HEK293 (cell line): Measurements from ENCODE around the gene PCBP3.

Experiments used
- CTCF ChIA-PET: fragments of 350-600 bp; formaldehyde crosslinking; extraction: SDS; loops from one replicate; lab custom pipeline; 2021; ENCODE audit warnings: antibody characterized with exemption; lab: Yijun Ruan, JAX
- POLR2A ChIA-PET: fragments of 300-600 bp; formaldehyde crosslinking; extraction: SDS; loops from one replicate; lab custom pipeline; 2020; ENCODE audit warnings: antibody characterized with exemption, inconsistent platforms; lab: Yijun Ruan, JAX
- H3K27ac ChIP-seq: fragments of 200-500 bp; sonication (Bioruptor generic); 2 replicates; pipeline ENCODE4 v1.5.1; 2014; ENCODE audit warnings: low read depth, low read length, control low read depth, inconsistent platforms; ENCODE audit errors: extremely low read depth
- H3K36me3 ChIP-seq, 2 experiments: fragments of 200-500 bp in 1 of 2; sonication (Bioruptor generic) in 1 of 2; 1 replicate in 1 of 2; 2 replicates in 1 of 2; pipeline ENCODE4 v1.5.1; 2014 to 2017; ENCODE audit warnings: inconsistent platforms in 2 of 2, low read length in 2 of 2; ENCODE audit not compliant: control insufficient read depth in 2 of 2, insufficient read depth in 1 of 2
- H3K4me1 ChIP-seq: fragments of 200-500 bp; sonication (Bioruptor generic); 2 replicates; pipeline ENCODE4 v1.5.1; 2014; ENCODE audit warnings: mild to moderate bottlenecking, low read length, inconsistent platforms; ENCODE audit not compliant: control insufficient read depth, insufficient read depth
- H3K4me3 ChIP-seq: 2 replicates; pipeline ENCODE4 v1.5.1; 2011; ENCODE audit warnings: low read depth, mild to moderate bottlenecking, control low read depth, low read length, moderate library complexity
- H3K9me3 ChIP-seq: fragments of 200-500 bp; sonication (Bioruptor generic); 2 replicates; pipeline ENCODE4 v1.5.1; 2014; ENCODE audit warnings: low read depth, low read length, inconsistent platforms; ENCODE audit not compliant: control insufficient read depth, insufficient read depth
- HOXC10 ChIP-seq: sonication (generic); formaldehyde crosslinking; IDR thresholded peaks from 2 replicates; pipeline ENCODE4 v1.8.1; 2023; ENCODE audit warnings: mild to moderate bottlenecking, missing genetic modification reagents
- PRDM1 ChIP-seq: fragments of 450-650 bp; formaldehyde crosslinking; IDR thresholded peaks from 2 replicates; pipeline ENCODE4; 2016; ENCODE audit warnings: missing biosample characterization, missing genetic modification characterization
- SP7 ChIP-seq: fragments of 450-650 bp; formaldehyde crosslinking; IDR thresholded peaks from 2 replicates; pipeline ENCODE4 v1.5.1; 2016; ENCODE audit warnings: missing biosample characterization, missing genetic modification characterization
- YY2 ChIP-seq: fragments of 450-650 bp; formaldehyde crosslinking; IDR thresholded peaks from 2 replicates; pipeline ENCODE4 v1.5.1; 2016; ENCODE audit warnings: missing biosample characterization, missing genetic modification characterization
- ZBTB48 ChIP-seq: fragments of 450-650 bp; formaldehyde crosslinking; IDR thresholded peaks from 2 replicates; pipeline ENCODE4 v1.5.1; 2016; ENCODE audit warnings: missing biosample characterization, missing genetic modification characterization
- ZBTB7A ChIP-seq: fragments of 450-650 bp; formaldehyde crosslinking; IDR thresholded peaks from 2 replicates; pipeline ENCODE4 v1.5.1; 2016; ENCODE audit warnings: low read depth, missing biosample characterization, missing genetic modification characterization
- ZBTB8A ChIP-seq: fragments of 450-650 bp; formaldehyde crosslinking; IDR thresholded peaks from 2 replicates; pipeline ENCODE4 v1.5.1; 2016; ENCODE audit warnings: missing biosample characterization, missing genetic modification characterization
- ZEB2 ChIP-seq: fragments of 450-650 bp; formaldehyde crosslinking; IDR thresholded peaks from 2 replicates; pipeline ENCODE4 v1.5.1; 2016; ENCODE audit warnings: missing biosample characterization, missing genetic modification characterization
- ZNF10 ChIP-seq: fragments of 450-650 bp; formaldehyde crosslinking; IDR thresholded peaks from 2 replicates; pipeline ENCODE4 v1.5.1; 2017; ENCODE audit warnings: missing biosample characterization, missing genetic modification characterization
- ZNF24 ChIP-seq: fragments of 450-650 bp; formaldehyde crosslinking; IDR thresholded peaks from 2 replicates; pipeline ENCODE4 v1.5.1; 2016; ENCODE audit warnings: missing biosample characterization, missing genetic modification characterization
- ZNF248 ChIP-seq: fragments of 450-650 bp; formaldehyde crosslinking; IDR thresholded peaks from 2 replicates; pipeline ENCODE4 v1.5.1; 2017; ENCODE audit warnings: missing biosample characterization, missing genetic modification characterization
- ZNF394 ChIP-seq: fragments of 450-650 bp; formaldehyde crosslinking; IDR thresholded peaks from 2 replicates; pipeline ENCODE4 v1.5.1; 2016; ENCODE audit warnings: missing biosample characterization, missing genetic modification characterization, mild to moderate bottlenecking, moderate library complexity, borderline replicate concordance
- ZNF426 ChIP-seq: fragments of 450-650 bp; formaldehyde crosslinking; IDR thresholded peaks from 2 replicates; pipeline ENCODE4 v1.5.1; 2017; ENCODE audit warnings: missing biosample characterization, missing genetic modification characterization, mild to moderate bottlenecking, inconsistent platforms, moderate library complexity
- ZNF473 ChIP-seq: fragments of 450-650 bp; formaldehyde crosslinking; IDR thresholded peaks from 2 replicates; pipeline ENCODE4 v1.5.1; 2017; ENCODE audit warnings: missing biosample characterization, missing genetic modification characterization
- ZNF529 ChIP-seq: fragments of 450-650 bp; formaldehyde crosslinking; IDR thresholded peaks from 2 replicates; pipeline ENCODE4 v1.5.1; 2017; ENCODE audit warnings: missing genetic modification characterization, missing biosample characterization; ENCODE audit not compliant: insufficient replicate concordance
- ZNF548 ChIP-seq: fragments of 450-650 bp; formaldehyde crosslinking; IDR thresholded peaks from 2 replicates; pipeline ENCODE4 v1.5.1; 2016; ENCODE audit warnings: missing biosample characterization, missing genetic modification characterization
- ZNF660 ChIP-seq: fragments of 450-650 bp; IDR thresholded peaks from 2 replicates; pipeline ENCODE4 v1.5.1; 2018; ENCODE audit warnings: missing biosample characterization, mild to moderate bottlenecking, missing genetic modification characterization
- ZNF747 ChIP-seq: fragments of 450-650 bp; formaldehyde crosslinking; IDR thresholded peaks from 2 replicates; pipeline ENCODE4 v1.5.1; 2016; ENCODE audit warnings: missing biosample characterization, missing genetic modification characterization
- ZNF777 ChIP-seq: fragments of 450-650 bp; formaldehyde crosslinking; IDR thresholded peaks from 2 replicates; pipeline ENCODE4 v1.5.1; 2017; ENCODE audit warnings: missing biosample characterization, missing genetic modification characterization, borderline replicate concordance
- TF ChIP-seq, protein P1 (sequence below): fragments of 450-650 bp; formaldehyde crosslinking; IDR thresholded peaks from 2 replicates; pipeline ENCODE4 v1.5.1; 2016; ENCODE audit warnings: missing biosample characterization, missing genetic modification characterization
- TF ChIP-seq, protein P2 (sequence below): fragments of 450-650 bp; formaldehyde crosslinking; IDR thresholded peaks from 2 replicates; pipeline ENCODE4 v1.5.1; 2016; ENCODE audit warnings: missing biosample characterization, missing genetic modification characterization, borderline replicate concordance
- TF ChIP-seq, protein P3 (sequence below): fragments of 450-650 bp; IDR thresholded peaks from 2 replicates; pipeline ENCODE4 v1.5.1; 2018; ENCODE audit warnings: missing biosample characterization, missing genetic modification characterization
- TF ChIP-seq, protein P4 (sequence below): fragments of 450-650 bp; formaldehyde crosslinking; conservative IDR thresholded peaks from 2 replicates; pipeline ENCODE4 v1.5.1; 2016; ENCODE audit warnings: low read depth, missing biosample characterization, missing genetic modification characterization

Gene PCBP3

DNA sequence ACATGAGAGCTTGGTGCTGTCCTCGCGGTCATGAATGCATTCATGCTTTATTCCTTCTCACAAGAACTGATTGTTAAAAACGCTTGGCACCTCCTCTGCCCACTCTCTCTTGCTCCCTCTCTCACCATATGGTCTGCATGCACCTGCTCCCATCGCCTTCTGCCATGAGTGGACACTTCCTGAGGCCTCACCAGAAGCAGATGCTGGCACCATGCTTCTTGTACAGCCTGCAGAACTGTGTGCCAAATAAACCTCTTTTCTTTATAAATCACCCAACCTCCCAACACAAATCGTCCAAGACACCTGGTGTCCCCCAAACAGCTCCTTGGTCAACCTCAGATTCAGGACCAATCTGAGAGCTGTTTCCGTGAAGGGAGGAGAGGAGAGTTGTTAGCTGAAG is 43.3 kb upstream of the PCBP3 start:
- no peak for TF ChIP-seq ZEB2 (tag by site-specific recombination)
- TF ChIP-seq YY2: no peak
- no peak for TF ChIP-seq ZNF24 (tag by site-specific recombination)
- TF ChIP-seq, protein P1, sequence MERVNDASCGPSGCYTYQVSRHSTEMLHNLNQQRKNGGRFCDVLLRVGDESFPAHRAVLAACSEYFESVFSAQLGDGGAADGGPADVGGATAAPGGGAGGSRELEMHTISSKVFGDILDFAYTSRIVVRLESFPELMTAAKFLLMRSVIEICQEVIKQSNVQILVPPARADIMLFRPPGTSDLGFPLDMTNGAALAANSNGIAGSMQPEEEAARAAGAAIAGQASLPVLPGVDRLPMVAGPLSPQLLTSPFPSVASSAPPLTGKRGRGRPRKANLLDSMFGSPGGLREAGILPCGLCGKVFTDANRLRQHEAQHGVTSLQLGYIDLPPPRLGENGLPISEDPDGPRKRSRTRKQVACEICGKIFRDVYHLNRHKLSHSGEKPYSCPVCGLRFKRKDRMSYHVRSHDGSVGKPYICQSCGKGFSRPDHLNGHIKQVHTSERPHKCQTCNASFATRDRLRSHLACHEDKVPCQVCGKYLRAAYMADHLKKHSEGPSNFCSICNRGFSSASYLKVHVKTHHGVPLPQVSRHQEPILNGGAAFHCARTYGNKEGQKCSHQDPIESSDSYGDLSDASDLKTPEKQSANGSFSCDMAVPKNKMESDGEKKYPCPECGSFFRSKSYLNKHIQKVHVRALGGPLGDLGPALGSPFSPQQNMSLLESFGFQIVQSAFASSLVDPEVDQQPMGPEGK (tag by site-specific recombination): no peak
- TF ChIP-seq, all 188 proteins: peak for 0
- ChIA-PET CTCF (interaction anchor here (1.2 to 1.5 kb wide), 2 partner anchors 44 kb away, joined by 3 to 4 read pairs; no protein-coding TSS in a partner anchor), POLR2A (no interaction called here)
- Histone ChIP-seq H3K4me3 (no peak overlapping the region), H3K36me3 (peaks cover 0 to 19% of the 10 kb centered on the region in 2 experiments; a peak in 1 of 3 replicates), H3K4me1 (no peaks in the 10 kb centered on the region), H3K27ac (no peak overlapping the region), H3K9me3 (no peaks in the 10 kb centered on the region)

DNA sequence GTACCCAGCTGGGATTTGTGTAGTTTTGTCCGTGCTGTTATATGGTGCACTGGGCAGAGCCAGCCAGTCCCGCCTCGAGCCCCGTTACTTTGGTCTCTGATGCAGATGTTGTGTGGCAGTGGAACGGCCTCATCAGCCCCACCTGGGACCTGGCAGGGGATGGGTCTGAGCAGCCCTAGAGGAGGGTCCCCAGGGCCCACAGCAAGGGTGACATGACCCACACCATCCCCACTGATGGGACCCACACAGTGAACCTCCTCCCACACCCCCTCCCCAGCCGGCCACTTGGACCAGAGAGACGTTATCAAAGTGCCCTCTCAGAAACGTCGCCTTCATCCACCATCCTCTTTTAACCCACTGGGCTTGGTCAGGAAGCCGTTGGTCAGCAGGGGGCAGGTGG is 42.0 kb upstream of the PCBP3 start:
- POLR2A ChIA-PET: no interaction called here

DNA sequence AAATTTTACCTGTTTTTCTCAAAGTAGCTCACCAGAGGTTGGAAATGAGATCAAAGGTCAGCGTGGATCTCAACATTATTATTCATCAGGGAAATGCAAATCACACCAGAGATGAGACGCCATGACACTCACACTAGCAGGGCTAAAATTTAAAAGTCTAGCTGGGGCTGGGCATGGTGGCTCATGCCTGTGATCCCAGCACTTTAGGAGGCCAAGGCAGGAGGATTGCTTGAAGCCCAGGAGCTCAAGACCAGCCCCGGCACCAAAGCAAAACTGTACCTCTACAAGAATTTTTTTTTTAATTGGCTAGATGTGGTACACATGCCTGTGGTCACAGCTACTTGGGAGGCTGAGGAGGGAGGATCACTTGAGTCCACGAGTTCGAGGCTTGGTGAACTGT is 41.4 kb upstream of the PCBP3 start:
- H3K9me3 ChIP-seq: no peaks in the 10 kb centered on the region
- POLR2A ChIA-PET: no interaction called here
- H3K4me3 ChIP-seq: no peak overlapping the region
- no peaks in the 10 kb centered on the region for H3K4me1 ChIP-seq
- no peak overlapping the region for H3K27ac ChIP-seq
- H3K36me3 ChIP-seq: peaks cover 0 to 15% of the 10 kb centered on the region in 2 experiments; a peak in 1 of 3 replicates
- CTCF ChIA-PET: interaction anchor here (0.7 to 1.7 kb wide), 3 partner anchors 10 to 212 kb away, joined by 3 to 7 read pairs (median 5); no protein-coding TSS in a partner anchor
- TF ChIP-seq ZNF747 (tag by site-specific recombination) (no peak), ZBTB8A (tag by site-specific recombination) (no peak), ZNF394 (tag by site-specific recombination) (no peak), ZBTB48 (no peak), HOXC10 (CRISPR knock-in tag) (no peak), ZNF248 (no peak), ZNF426 (no peak), PRDM1 (no peak), ZNF548 (tag by site-specific recombination) (no peak), ZNF777 (tag by site-specific recombination) (no peak)
- TF ChIP-seq, protein P2, sequence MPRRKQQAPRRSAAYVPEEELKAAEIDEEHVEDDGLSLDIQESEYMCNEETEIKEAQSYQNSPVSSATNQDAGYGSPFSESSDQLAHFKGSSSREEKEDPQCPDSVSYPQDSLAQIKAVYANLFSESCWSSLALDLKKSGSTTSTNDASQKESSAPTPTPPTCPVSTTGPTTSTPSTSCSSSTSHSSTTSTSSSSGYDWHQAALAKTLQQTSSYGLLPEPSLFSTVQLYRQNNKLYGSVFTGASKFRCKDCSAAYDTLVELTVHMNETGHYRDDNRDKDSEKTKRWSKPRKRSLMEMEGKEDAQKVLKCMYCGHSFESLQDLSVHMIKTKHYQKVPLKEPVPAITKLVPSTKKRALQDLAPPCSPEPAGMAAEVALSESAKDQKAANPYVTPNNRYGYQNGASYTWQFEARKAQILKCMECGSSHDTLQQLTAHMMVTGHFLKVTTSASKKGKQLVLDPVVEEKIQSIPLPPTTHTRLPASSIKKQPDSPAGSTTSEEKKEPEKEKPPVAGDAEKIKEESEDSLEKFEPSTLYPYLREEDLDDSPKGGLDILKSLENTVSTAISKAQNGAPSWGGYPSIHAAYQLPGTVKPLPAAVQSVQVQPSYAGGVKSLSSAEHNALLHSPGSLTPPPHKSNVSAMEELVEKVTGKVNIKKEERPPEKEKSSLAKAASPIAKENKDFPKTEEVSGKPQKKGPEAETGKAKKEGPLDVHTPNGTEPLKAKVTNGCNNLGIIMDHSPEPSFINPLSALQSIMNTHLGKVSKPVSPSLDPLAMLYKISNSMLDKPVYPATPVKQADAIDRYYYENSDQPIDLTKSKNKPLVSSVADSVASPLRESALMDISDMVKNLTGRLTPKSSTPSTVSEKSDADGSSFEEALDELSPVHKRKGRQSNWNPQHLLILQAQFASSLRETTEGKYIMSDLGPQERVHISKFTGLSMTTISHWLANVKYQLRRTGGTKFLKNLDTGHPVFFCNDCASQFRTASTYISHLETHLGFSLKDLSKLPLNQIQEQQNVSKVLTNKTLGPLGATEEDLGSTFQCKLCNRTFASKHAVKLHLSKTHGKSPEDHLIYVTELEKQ (tag by site-specific recombination): no peak
- TF ChIP-seq, protein P3, sequence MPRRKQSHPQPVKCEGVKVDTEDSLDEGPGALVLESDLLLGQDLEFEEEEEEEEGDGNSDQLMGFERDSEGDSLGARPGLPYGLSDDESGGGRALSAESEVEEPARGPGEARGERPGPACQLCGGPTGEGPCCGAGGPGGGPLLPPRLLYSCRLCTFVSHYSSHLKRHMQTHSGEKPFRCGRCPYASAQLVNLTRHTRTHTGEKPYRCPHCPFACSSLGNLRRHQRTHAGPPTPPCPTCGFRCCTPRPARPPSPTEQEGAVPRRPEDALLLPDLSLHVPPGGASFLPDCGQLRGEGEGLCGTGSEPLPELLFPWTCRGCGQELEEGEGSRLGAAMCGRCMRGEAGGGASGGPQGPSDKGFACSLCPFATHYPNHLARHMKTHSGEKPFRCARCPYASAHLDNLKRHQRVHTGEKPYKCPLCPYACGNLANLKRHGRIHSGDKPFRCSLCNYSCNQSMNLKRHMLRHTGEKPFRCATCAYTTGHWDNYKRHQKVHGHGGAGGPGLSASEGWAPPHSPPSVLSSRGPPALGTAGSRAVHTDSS: no peak
- TF ChIP-seq, protein P4, sequence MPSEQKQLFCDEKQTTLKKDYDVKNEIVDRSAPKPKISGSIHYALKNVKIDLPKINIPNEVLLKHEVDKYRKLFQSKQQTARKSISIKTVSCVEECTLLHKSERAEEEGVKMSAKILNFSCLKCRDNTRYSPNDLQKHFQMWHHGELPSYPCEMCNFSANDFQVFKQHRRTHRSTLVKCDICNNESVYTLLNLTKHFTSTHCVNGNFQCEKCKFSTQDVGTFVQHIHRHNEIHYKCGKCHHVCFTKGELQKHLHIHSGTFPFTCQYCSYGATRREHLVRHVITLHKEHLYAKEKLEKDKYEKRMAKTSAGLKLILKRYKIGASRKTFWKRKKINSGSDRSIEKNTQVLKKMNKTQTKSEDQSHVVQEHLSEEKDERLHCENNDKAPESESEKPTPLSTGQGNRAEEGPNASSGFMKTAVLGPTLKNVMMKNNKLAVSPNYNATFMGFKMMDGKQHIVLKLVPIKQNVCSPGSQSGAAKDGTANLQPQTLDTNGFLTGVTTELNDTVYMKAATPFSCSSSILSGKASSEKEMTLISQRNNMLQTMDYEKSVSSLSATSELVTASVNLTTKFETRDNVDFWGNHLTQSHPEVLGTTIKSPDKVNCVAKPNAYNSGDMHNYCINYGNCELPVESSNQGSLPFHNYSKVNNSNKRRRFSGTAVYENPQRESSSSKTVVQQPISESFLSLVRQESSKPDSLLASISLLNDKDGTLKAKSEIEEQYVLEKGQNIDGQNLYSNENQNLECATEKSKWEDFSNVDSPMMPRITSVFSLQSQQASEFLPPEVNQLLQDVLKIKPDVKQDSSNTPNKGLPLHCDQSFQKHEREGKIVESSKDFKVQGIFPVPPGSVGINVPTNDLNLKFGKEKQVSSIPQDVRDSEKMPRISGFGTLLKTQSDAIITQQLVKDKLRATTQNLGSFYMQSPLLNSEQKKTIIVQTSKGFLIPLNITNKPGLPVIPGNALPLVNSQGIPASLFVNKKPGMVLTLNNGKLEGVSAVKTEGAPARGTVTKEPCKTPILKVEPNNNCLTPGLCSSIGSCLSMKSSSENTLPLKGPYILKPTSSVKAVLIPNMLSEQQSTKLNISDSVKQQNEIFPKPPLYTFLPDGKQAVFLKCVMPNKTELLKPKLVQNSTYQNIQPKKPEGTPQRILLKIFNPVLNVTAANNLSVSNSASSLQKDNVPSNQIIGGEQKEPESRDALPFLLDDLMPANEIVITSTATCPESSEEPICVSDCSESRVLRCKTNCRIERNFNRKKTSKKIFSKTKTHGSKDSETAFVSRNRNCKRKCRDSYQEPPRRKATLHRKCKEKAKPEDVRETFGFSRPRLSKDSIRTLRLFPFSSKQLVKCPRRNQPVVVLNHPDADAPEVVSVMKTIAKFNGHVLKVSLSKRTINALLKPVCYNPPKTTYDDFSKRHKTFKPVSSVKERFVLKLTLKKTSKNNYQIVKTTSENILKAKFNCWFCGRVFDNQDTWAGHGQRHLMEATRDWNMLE (tag by site-specific recombination): no peak

More for the DNA sequence above, 42.0 kb upstream of the PCBP3 start:
- Histone ChIP-seq H3K36me3 (peaks cover 0 to 15% of the 10 kb centered on the region in 2 experiments; a peak in 1 of 3 replicates), H3K27ac (no peak overlapping the region), H3K4me3 (no peak overlapping the region), H3K9me3 (no peaks in the 10 kb centered on the region), H3K4me1 (no peaks in the 10 kb centered on the region)
- TF ChIP-seq ZNF10 (tag by site-specific recombination) (no peak), ZNF660 (tag by site-specific recombination) (no peak), SP7 (tag by site-specific recombination) (no peak), ZNF473 (tag by site-specific recombination) (no peak), ZNF529 (tag by site-specific recombination) (no peak), ZBTB7A (tag by site-specific recombination) (no peak)
- CTCF ChIA-PET: interaction anchor here (1.2 to 1.7 kb wide), 3 partner anchors 9 to 45 kb away, joined by 3 to 7 read pairs (median 5); no protein-coding TSS in a partner anchor
